ENCODE measurements around the gene RTTN.
A peak's percentile ranks its signal among the peaks of the same experiment; 100 is the strongest.
"Not testable (repeated sequence)": the region's sequence is repeated elsewhere in the genome, so short reads cannot be mapped to it uniquely, and the experiment has no call there.

RTTN gene

DNA sequence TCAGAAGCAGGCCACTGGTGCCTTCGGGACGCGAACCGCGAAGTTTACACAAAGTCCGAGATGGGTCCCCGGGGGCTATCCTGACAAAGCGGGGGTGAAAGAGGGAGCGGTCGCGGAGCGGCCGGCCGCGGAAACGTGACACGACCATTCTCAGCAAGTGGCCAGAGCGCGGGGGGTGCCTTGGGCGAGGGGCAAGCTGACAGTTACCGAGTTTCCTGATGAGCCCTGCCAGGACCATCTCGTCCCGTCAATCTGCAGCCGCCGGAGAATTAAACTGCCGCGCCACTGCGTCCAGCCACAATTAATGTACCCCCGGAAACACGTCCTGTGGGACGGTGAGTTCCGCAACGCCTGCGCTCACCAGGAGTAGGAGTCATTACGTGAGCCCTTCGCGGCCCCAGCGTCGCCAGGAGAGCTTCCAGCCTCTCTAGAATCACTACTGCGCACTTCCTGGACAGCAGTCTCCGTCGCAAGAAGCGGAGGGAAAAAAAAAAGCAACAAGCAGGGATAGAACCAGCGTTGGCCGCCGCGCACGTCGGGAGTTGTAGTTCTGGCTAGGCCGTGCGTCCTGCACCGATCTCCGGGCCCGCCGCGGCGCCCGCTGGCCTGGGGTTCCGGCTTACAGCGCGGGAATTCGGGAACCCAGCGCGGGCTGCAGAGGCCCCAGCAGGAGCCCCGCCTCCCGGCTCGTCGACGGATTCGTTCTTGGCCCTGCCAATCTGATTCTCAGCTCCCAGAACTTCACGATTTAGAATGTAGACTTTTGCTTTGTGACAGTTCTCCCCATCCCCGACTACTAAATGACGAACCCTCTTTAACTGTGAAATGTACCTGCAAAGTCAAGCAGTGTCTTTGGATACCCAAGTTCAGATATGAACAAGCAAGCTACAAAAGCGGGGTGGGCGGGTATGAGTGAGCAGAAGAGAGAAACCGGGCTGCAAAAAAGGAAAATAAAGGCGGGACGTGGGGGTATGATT is at the start of gene RTTN:
Gene RTTN, minus strand, starts transcription at position 267 of the 977 bp plus-strand sequence. Its CDS starts 29 bp downstream, at position 238.
- peak within 1 kb of the TSS; percentile 62 for H3K4me2 ChIP-seq (ENCODE audit: low read depth, low read length)
- peak; percentile 96 for DNase-seq
- peaks cover 32% of the 10 kb centered on the region for H3K4me1 ChIP-seq (ENCODE audit: low read length)
- no peaks in the 10 kb centered on the region for H3K9me2 ChIP-seq (replicated peaks; ENCODE audit: insufficient read depth, low read length)
- no peaks in the 10 kb centered on the region for H4K20me1 ChIP-seq (ENCODE audit: insufficient read depth, low read length)
- no peaks in the 10 kb centered on the region for H3K27me3 ChIP-seq (replicated peaks; ENCODE audit: insufficient read depth, low read length)
- no peak for TF ChIP-seq EZH2 (optimal IDR thresholded peaks at IDR 0.05; ENCODE audit: low read depth, low read length)
- TF ChIP-seq EZH2phosphoT487 (IDR thresholded peaks at IDR 0.05; ENCODE audit: low read length), result no peak
- TF ChIP-seq CTCF (IDR thresholded peaks at IDR 0.05; ENCODE audit: low read length), result no peak
- peak within 1 kb of the TSS; percentile 89 for H3K4me3 ChIP-seq (ENCODE audit: low read length)
- H3K27ac ChIP-seq (ENCODE audit: low read length), result peak within 1 kb of the TSS; percentile 98
- H3K36me3 ChIP-seq (replicated peaks; ENCODE audit: insufficient read depth, low read length), result 0 out of 2 replicates have a peak, but pooled peaks cover 3% of the 10 kb centered on the region
- H3K79me2 ChIP-seq (ENCODE audit: low read length), result peaks cover 29% of the 10 kb centered on the region
- peaks cover 10% of the 10 kb centered on the region; the same call in 1 of the 2 replicates for H3F3A ChIP-seq (ENCODE audit: insufficient read depth, low read length)
- H2AFZ ChIP-seq (ENCODE audit: low read length), result peak within 1 kb of the TSS; percentile 96
- no peaks in the 10 kb centered on the region for H3K9me3 ChIP-seq (replicated peaks; ENCODE audit: insufficient read depth, low read length)
- H3K9ac ChIP-seq (ENCODE audit: low read length), result peak within 1 kb of the TSS; percentile 97

DNA sequence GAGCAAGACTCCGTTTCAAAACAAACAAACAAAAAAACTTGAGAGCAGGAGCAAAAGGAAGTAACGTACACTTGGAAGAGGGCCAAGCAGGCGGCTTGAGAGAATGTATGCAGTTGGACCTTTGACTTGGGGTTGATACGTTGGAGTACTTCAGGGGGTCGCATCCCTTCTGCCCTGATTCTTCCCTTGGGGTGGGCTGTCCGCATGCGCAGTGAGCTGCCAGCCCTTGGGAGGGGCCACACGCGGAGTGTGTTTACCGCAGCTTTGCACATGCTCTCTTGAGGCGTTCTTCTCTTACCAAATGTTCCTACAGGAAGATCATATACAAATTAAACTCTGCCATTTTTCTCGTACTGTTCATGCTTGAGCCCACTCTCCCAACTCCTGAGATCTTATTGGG is 45.3 kb upstream of the RTTN start:
- H4K20me1 ChIP-seq (ENCODE audit: insufficient read depth, low read length), result no peaks in the 10 kb centered on the region
- H3K4me3 ChIP-seq (ENCODE audit: low read length), result no peak overlapping the region
- no peak overlapping the region for H3K9ac ChIP-seq (ENCODE audit: low read length)
- no peak overlapping the region for H3K27ac ChIP-seq (ENCODE audit: low read length)
- TF ChIP-seq EZH2phosphoT487 (IDR thresholded peaks at IDR 0.05; ENCODE audit: low read length) (no peak), EZH2 (optimal IDR thresholded peaks at IDR 0.05; ENCODE audit: low read depth, low read length) (no peak), CTCF (IDR thresholded peaks at IDR 0.05; ENCODE audit: low read length) (no peak)
- DNase-seq, result no peak
- no peak overlapping the region for H2AFZ ChIP-seq (ENCODE audit: low read length)
- no peaks in the 10 kb centered on the region for H3K36me3 ChIP-seq (replicated peaks; ENCODE audit: insufficient read depth, low read length)
- H3K9me3 ChIP-seq (replicated peaks; ENCODE audit: insufficient read depth, low read length), result no peaks in the 10 kb centered on the region
- H3K27me3 ChIP-seq (replicated peaks; ENCODE audit: insufficient read depth, low read length), result no peaks in the 10 kb centered on the region
- no peaks in the 10 kb centered on the region for H3K4me1 ChIP-seq (ENCODE audit: low read length)
- H3K4me2 ChIP-seq (ENCODE audit: low read depth, low read length), result no peak overlapping the region
- no peaks in the 10 kb centered on the region for H3F3A ChIP-seq (ENCODE audit: insufficient read depth, low read length)
- no peaks in the 10 kb centered on the region for H3K9me2 ChIP-seq (replicated peaks; ENCODE audit: insufficient read depth, low read length)
- no peaks in the 10 kb centered on the region for H3K79me2 ChIP-seq (ENCODE audit: low read length)

GRCh38 chr18:70249861-70250260 is 44.4 kb upstream of the RTTN start:
- not testable (repeated sequence) for H4K20me1 ChIP-seq (ENCODE audit: insufficient read depth, low read length); H3K4me1 ChIP-seq (ENCODE audit: low read length); H3K27ac ChIP-seq (ENCODE audit: low read length); H3K36me3 ChIP-seq (replicated peaks; ENCODE audit: insufficient read depth, low read length); H3K4me2 ChIP-seq (ENCODE audit: low read depth, low read length); H3K9me2 ChIP-seq (replicated peaks; ENCODE audit: insufficient read depth, low read length); H2AFZ ChIP-seq (ENCODE audit: low read length); DNase-seq; H3K9me3 ChIP-seq (replicated peaks; ENCODE audit: insufficient read depth, low read length); H3K27me3 ChIP-seq (replicated peaks; ENCODE audit: insufficient read depth, low read length); H3F3A ChIP-seq (ENCODE audit: insufficient read depth, low read length); H3K9ac ChIP-seq (ENCODE audit: low read length); H3K79me2 ChIP-seq (ENCODE audit: low read length); H3K4me3 ChIP-seq (ENCODE audit: low read length)

GRCh38 chr18:70249118-70249517 is 43.6 kb upstream of the RTTN start:
- no peaks in the 10 kb centered on the region for H3K36me3 ChIP-seq (replicated peaks; ENCODE audit: insufficient read depth, low read length)
- H3K4me1 ChIP-seq (ENCODE audit: low read length), result no peaks in the 10 kb centered on the region
- H3K27ac ChIP-seq (ENCODE audit: low read length), result no peak overlapping the region
- no peaks in the 10 kb centered on the region for H3K79me2 ChIP-seq (ENCODE audit: low read length)
- no peaks in the 10 kb centered on the region for H3K27me3 ChIP-seq (replicated peaks; ENCODE audit: insufficient read depth, low read length)
- no peaks in the 10 kb centered on the region for H3K9me2 ChIP-seq (replicated peaks; ENCODE audit: insufficient read depth, low read length)
- no peaks in the 10 kb centered on the region for H3K9me3 ChIP-seq (replicated peaks; ENCODE audit: insufficient read depth, low read length)
- no peak overlapping the region for H3K4me3 ChIP-seq (ENCODE audit: low read length)
- H4K20me1 ChIP-seq (ENCODE audit: insufficient read depth, low read length), result no peaks in the 10 kb centered on the region
- H3F3A ChIP-seq (ENCODE audit: insufficient read depth, low read length), result no peaks in the 10 kb centered on the region
- H3K9ac ChIP-seq (ENCODE audit: low read length), result no peak overlapping the region
- TF ChIP-seq EZH2phosphoT487 (IDR thresholded peaks at IDR 0.05; ENCODE audit: low read length) (no peak), CTCF (IDR thresholded peaks at IDR 0.05; ENCODE audit: low read length) (no peak), EZH2 (optimal IDR thresholded peaks at IDR 0.05; ENCODE audit: low read depth, low read length) (no peak)
- no peak for DNase-seq
- no peak overlapping the region for H2AFZ ChIP-seq (ENCODE audit: low read length)
- H3K4me2 ChIP-seq (ENCODE audit: low read depth, low read length), result no peak overlapping the region
